ENCODE results near the gene PRKAG2.

The PRKAG2 gene

GRCh38 chr7:151774951-151775350 is 102.0 kb downstream of the PRKAG2 start:
- no peak overlapping the region for H3K27ac ChIP-seq
- no peak for TF ChIP-seq CTCF (conservative IDR thresholded peaks at IDR 0.05)

GRCh38 chr7:151773797-151774196 is 103.1 kb downstream of the PRKAG2 start:
- no peak for TF ChIP-seq CTCF (conservative IDR thresholded peaks at IDR 0.05)
- no peak overlapping the region for H3K27ac ChIP-seq

- TF ChIP-seq CTCF (conservative IDR thresholded peaks at IDR 0.05) = no peak
- no peak overlapping the region for H3K27ac ChIP-seq
Measured at GRCh38 chr7:151770232-151770631, 106.7 kb downstream of the PRKAG2 start.

- H3K27ac ChIP-seq = no peak overlapping the region
- TF ChIP-seq CTCF (conservative IDR thresholded peaks at IDR 0.05) = no peak
Measured at GRCh38 chr7:151769188-151769821, 107.6 kb downstream of the PRKAG2 start.

GRCh38 chr7:151768805-151769187 is 108.1 kb downstream of the PRKAG2 start:
- H3K27ac ChIP-seq = no peak overlapping the region
- no peak for TF ChIP-seq CTCF (conservative IDR thresholded peaks at IDR 0.05)

GRCh38 chr7:151767557-151767956 is 109.4 kb downstream of the PRKAG2 start:
- TF ChIP-seq CTCF (conservative IDR thresholded peaks at IDR 0.05) = no peak

GRCh38 chr7:151764056-151764920 is 112.6 kb downstream of the PRKAG2 start:
- no peak overlapping the region for H3K27ac ChIP-seq
- no peak for TF ChIP-seq CTCF (conservative IDR thresholded peaks at IDR 0.05)

More at GRCh38 chr7:151767557-151767956, 109.4 kb downstream of the PRKAG2 start:
- H3K27ac ChIP-seq = no peak overlapping the region

Data from VCaP (cell line).